GM06990 (cell line): ENCODE data around the gene GRK5.

Experiments
- DNase-seq: peaks from one replicate; pipeline ENCODE4 v3.0.0-alpha.2; 2011; ENCODE audit not compliant: insufficient read length; ENCODE audit errors: extremely low read depth
- H3K27me3 ChIP-seq: replicated peaks from 2 replicates; pipeline ENCODE4 v1.6.0; 2011; ENCODE audit warnings: low read length; ENCODE audit not compliant: control insufficient read depth, insufficient read depth
- H3K36me3 ChIP-seq: 2 replicates; pipeline ENCODE4 v1.5.1; 2011; ENCODE audit warnings: low read length; ENCODE audit not compliant: control insufficient read depth, insufficient read depth
- H3K4me3 ChIP-seq: replicated peaks from 2 replicates; pipeline ENCODE4 v1.5.1; 2011; ENCODE audit warnings: low read depth, mild to moderate bottlenecking, control low read depth, low read length
- TF ChIP-seq, protein P1 (sequence below): IDR thresholded peaks from 2 replicates; pipeline ENCODE4 v1.5.1; 2011; ENCODE audit warnings: low read length, control low read depth, mild to moderate bottlenecking, inconsistent platforms; ENCODE audit not compliant: insufficient read depth, poor library complexity, severe bottlenecking

GRK5 gene

DNA sequence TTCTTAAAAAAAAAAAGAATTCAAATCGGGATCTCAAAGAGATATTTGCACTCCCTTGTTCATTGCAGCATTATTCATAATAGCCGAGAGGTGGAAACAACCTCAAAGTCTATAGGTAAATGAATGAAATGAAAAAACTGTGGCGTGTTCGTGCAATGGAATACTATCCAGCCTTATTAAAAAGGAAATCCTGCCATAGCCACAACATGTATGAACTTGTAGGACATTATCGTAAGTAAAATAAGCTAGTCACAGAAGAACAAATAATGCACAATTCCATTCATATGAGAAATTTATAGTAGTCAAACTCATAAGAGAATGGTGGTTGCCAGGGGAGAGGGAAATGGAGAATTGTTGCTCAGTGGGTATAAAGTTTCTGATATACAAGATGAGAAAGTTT is 37.9 kb downstream of the GRK5 start:
- Histone ChIP-seq H3K4me3 (no peak overlapping the region), H3K36me3 (no peaks in the 10 kb centered on the region), H3K27me3 (no peaks in the 10 kb centered on the region)
- no peak for DNase-seq
- TF ChIP-seq, protein P1, sequence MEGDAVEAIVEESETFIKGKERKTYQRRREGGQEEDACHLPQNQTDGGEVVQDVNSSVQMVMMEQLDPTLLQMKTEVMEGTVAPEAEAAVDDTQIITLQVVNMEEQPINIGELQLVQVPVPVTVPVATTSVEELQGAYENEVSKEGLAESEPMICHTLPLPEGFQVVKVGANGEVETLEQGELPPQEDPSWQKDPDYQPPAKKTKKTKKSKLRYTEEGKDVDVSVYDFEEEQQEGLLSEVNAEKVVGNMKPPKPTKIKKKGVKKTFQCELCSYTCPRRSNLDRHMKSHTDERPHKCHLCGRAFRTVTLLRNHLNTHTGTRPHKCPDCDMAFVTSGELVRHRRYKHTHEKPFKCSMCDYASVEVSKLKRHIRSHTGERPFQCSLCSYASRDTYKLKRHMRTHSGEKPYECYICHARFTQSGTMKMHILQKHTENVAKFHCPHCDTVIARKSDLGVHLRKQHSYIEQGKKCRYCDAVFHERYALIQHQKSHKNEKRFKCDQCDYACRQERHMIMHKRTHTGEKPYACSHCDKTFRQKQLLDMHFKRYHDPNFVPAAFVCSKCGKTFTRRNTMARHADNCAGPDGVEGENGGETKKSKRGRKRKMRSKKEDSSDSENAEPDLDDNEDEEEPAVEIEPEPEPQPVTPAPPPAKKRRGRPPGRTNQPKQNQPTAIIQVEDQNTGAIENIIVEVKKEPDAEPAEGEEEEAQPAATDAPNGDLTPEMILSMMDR, result no peak

DNA sequence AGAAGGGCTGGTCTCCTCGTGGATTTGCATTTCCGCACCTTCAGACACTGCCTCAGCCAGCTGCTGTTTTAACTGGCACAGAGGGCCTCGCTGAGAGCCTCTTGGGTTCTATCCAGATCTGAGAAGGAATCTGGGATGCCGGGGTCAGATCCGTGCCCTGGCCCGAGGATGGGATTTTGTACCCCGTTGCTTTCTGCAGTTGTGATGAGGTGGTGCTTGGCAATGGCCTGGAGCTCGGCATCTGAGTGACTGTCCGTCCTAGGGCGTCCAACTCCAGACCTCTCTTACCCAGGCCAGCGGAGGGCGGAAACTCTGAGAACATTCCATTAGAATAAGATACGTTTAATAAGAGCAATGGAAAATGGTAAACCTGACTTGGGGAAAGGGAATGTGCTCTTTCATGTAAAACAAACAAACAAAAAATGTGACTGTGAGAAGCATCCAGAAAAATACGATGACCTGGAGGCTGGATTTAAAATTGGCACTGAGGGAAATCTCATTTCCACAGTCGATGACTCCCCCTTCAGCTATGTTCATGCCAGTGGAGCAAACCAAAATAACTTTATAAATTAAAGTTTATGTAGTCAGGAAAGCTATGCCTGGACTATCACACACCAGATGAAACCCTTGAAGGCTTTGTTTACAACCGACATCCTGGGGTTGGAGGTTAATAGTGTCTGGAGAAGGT is 39.6 kb downstream of the GRK5 start:
- Histone ChIP-seq H3K4me3 (no peak overlapping the region), H3K27me3 (no peaks in the 10 kb centered on the region), H3K36me3 (no peaks in the 10 kb centered on the region)
- TF ChIP-seq, protein P1, result no peak
- no peak for DNase-seq

DNA sequence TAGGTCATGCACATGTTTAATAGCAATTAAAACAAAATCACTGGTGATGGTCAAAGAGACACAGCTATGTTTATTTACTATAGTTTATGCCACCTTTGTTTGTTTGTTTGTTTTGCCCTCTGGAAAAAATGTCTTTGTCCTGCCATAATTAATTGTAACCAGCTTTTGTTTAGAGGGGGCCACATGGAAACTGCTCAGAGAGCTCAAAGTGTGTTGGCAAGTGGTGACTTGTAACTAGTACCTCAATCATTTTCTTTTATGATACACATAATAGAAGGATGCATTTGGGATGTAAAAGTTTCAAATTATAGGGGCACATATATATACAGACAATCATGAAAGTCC is 40.2 kb downstream of the GRK5 start:
- TF ChIP-seq, protein P1, result no peak
- H3K4me3 ChIP-seq, result no peak overlapping the region
- no peak for DNase-seq
- no peaks in the 10 kb centered on the region for H3K27me3 ChIP-seq
- no peaks in the 10 kb centered on the region for H3K36me3 ChIP-seq

DNA sequence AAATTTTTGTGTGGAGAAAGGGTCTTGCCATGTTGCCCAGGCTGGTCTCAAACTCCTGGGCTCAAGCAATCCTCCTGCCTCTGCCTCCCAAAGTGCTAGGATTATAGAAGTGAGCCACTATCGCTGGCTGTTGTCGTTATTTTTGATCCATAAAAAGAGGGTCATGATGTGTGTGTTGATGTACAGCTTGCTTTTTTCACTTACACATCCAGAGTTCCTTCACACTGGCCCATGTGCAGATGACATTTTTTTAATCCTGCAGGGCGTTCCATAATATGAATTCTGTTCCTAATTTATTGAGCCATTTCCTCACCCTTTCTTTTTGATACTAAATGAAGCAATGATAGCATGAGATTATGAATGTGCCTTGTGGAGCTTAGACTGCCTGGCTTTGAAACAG is 40.8 kb downstream of the GRK5 start:
- H3K36me3 ChIP-seq, result no peaks in the 10 kb centered on the region
- H3K4me3 ChIP-seq, result no peak overlapping the region
- no peaks in the 10 kb centered on the region for H3K27me3 ChIP-seq
- no peak for DNase-seq
- TF ChIP-seq, protein P1, result no peak

DNA sequence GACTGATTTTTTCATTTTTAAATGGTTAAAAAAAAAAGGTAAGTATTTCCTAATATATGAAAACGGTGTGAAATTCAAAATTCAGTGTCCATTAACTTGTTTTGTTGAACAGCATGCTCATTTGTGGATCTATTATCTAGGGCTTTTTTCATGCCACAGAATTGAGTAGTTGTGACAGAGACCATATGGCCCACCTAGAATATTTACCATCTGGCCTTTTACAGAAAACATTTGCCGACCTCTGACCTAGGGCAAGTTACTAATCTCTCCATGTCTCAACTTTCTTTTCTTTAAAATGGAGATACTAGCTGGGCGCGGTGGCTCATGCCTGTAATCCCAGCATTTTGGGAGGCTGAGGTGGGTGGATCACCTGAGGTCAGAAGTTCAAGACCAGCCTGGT is 41.3 kb downstream of the GRK5 start:
- Histone ChIP-seq H3K36me3 (no peaks in the 10 kb centered on the region), H3K27me3 (no peaks in the 10 kb centered on the region), H3K4me3 (no peak overlapping the region)
- TF ChIP-seq, protein P1, result no peak
- DNase-seq, result no peak
